Skeletal muscle cell (primary cell): Measurements from ENCODE around the gene FIGNL2.
A peak's percentile ranks its signal among the peaks of the same experiment; 100 is the strongest.

Experiments used
- DNase-seq: peaks from one replicate; pipeline ENCODE4 v3.0.0-alpha.2; 2010; ENCODE audit warnings: low read depth
- H3K4me3 ChIP-seq: 2 replicates; pipeline ENCODE4 v1.5.1; 2011; ENCODE audit warnings: low read depth, mild to moderate bottlenecking, control low read depth, low read length, moderate library complexity

The FIGNL2 gene

GRCh38 chr12:51883295-51883694, 34.8 kb upstream of the FIGNL2 start:
- DNase-seq: no peak
- no peak overlapping the region for H3K4me3 ChIP-seq

- no peak overlapping the region for H3K4me3 ChIP-seq
- DNase-seq: no peak
These were observed 30.6 kb upstream of the FIGNL2 start for GRCh38 chr12:51879102-51879501.

- no peak for DNase-seq
These were observed 26.0 kb upstream of the FIGNL2 start for GRCh38 chr12:51874486-51874885.

GRCh38 chr12:51874000-51874399, 25.5 kb upstream of the FIGNL2 start:
- no peak for DNase-seq
- no peak overlapping the region for H3K4me3 ChIP-seq

More at GRCh38 chr12:51874486-51874885, 26.0 kb upstream of the FIGNL2 start:
- no peak overlapping the region for H3K4me3 ChIP-seq

- DNase-seq: no peak
- H3K4me3 ChIP-seq: no peak overlapping the region
These were observed 24.9 kb upstream of the FIGNL2 start for GRCh38 chr12:51873251-51873994.

GRCh38 chr12:51872689-51872981, 24.1 kb upstream of the FIGNL2 start:
- no peak for DNase-seq
- H3K4me3 ChIP-seq: no peak overlapping the region

- H3K4me3 ChIP-seq: no peak overlapping the region
- DNase-seq: no peak
These were observed 23.6 kb upstream of the FIGNL2 start for GRCh38 chr12:51871918-51872688.

GRCh38 chr12:51871126-51871525, 22.6 kb upstream of the FIGNL2 start:
- no peak overlapping the region for H3K4me3 ChIP-seq
- no peak for DNase-seq

GRCh38 chr12:51870504-51870903, 22.0 kb upstream of the FIGNL2 start:
- H3K4me3 ChIP-seq: no peak overlapping the region
- DNase-seq: no peak

- no peak for DNase-seq
- no peak overlapping the region for H3K4me3 ChIP-seq
These were observed 21.4 kb upstream of the FIGNL2 start for GRCh38 chr12:51869931-51870330.

GRCh38 chr12:51869496-51869865, 21.0 kb upstream of the FIGNL2 start:
- H3K4me3 ChIP-seq: peak overlapping the region; percentile 46
- DNase-seq: no peak

- no peak for DNase-seq
- H3K4me3 ChIP-seq: peak overlapping the region; percentile 46
These were observed 20.4 kb upstream of the FIGNL2 start for GRCh38 chr12:51868821-51869495.

GRCh38 chr12:51867796-51868428, 19.4 kb upstream of the FIGNL2 start:
- no peak overlapping the region for H3K4me3 ChIP-seq
- no peak for DNase-seq

GRCh38 chr12:51867371-51867770, 18.9 kb upstream of the FIGNL2 start:
- no peak for DNase-seq
- H3K4me3 ChIP-seq: no peak overlapping the region

GRCh38 chr12:51866762-51867161, 18.2 kb upstream of the FIGNL2 start:
- no peak overlapping the region for H3K4me3 ChIP-seq
- no peak for DNase-seq

GRCh38 chr12:51866324-51866723, 17.8 kb upstream of the FIGNL2 start:
- no peak overlapping the region for H3K4me3 ChIP-seq
- DNase-seq: no peak

- DNase-seq: no peak
- no peak overlapping the region for H3K4me3 ChIP-seq
These were observed 17.3 kb upstream of the FIGNL2 start for GRCh38 chr12:51865757-51866270.

- DNase-seq: no peak
- no peak overlapping the region for H3K4me3 ChIP-seq
These were observed 16.5 kb upstream of the FIGNL2 start for GRCh38 chr12:51864833-51865670.
